Endothelial cell (in vitro differentiated cells): ENCODE data around the gene ZNF579. TPM values are rescaled to one million over a fixed set of nuclear protein-coding genes. Genes with fewer than 3 reads are reported as not detected.
A peak's percentile ranks its signal among the peaks of the same experiment; 100 is the strongest.

Source experiments
- DNase-seq: peaks from one replicate; pipeline ENCODE4 v3.0.0; 2021; ENCODE audit warnings: low spot score
- H3K27ac Mint-ChIP-seq: one replicate; pipeline ENCODE4 v1.8.0; 2021; ENCODE audit warnings: mixed read lengths, inconsistent platforms; ENCODE audit not compliant: unreplicated experiment
- H3K27me3 Mint-ChIP-seq: one replicate; pipeline ENCODE4 v1.8.0; 2021; ENCODE audit warnings: mild to moderate bottlenecking, moderate library complexity, mixed read lengths, inconsistent platforms; ENCODE audit not compliant: unreplicated experiment
- H3K36me3 Mint-ChIP-seq: one replicate; pipeline ENCODE4 v1.8.0; 2021; ENCODE audit warnings: mild to moderate bottlenecking, low read depth, mixed read lengths, inconsistent platforms; ENCODE audit not compliant: unreplicated experiment
- H3K4me1 Mint-ChIP-seq: one replicate; pipeline ENCODE4 v1.8.0; 2021; ENCODE audit warnings: mild to moderate bottlenecking, mixed read lengths, inconsistent platforms; ENCODE audit not compliant: unreplicated experiment
- H3K4me3 Mint-ChIP-seq: one replicate; pipeline ENCODE4 v1.8.0; 2021; ENCODE audit warnings: mild to moderate bottlenecking, mixed read lengths, inconsistent platforms; ENCODE audit not compliant: unreplicated experiment
- H3K9me3 Mint-ChIP-seq: one replicate; pipeline ENCODE4 v1.8.0; 2021; ENCODE audit warnings: mixed read lengths, inconsistent platforms; ENCODE audit not compliant: unreplicated experiment
- CTCF ChIP-seq: fragments of 200-600 bp; sonication (generic); IDR thresholded peaks from one replicate; pipeline ENCODE4 v1.5.0; 2021; ENCODE audit warnings: antibody characterized with exemption; ENCODE audit not compliant: unreplicated experiment
- total RNA-seq: library from RNA; stranded (reverse); fragmentation: NEBNext Ultra II Directional; extraction: Animal tissue kit (Norgen Biotek cat#: 25700); gene quantifications from one replicate; pipeline ENCODE4 v1.2.1, GENCODE V29; 2021; ENCODE audit not compliant: unreplicated experiment

The ZNF579 gene
- total RNA-seq, 1 donor from 2014 or later = 36.4 TPM

GRCh38 chr19:55592391-55593090 is 11.9 kb upstream of the ZNF579 start:
- no peak overlapping the region for H3K27ac Mint-ChIP-seq
- peaks cover 3% of the 10 kb centered on the region for H3K4me1 Mint-ChIP-seq
- no peak for DNase-seq
- H3K27me3 Mint-ChIP-seq = peaks cover 7% of the 10 kb centered on the region
- H3K9me3 Mint-ChIP-seq = no peaks in the 10 kb centered on the region
- H3K36me3 Mint-ChIP-seq = peaks cover 35% of the 10 kb centered on the region
- H3K4me3 Mint-ChIP-seq = no peak overlapping the region
- TF ChIP-seq CTCF = no peak

- no peak for TF ChIP-seq CTCF
- peaks cover 11% of the 10 kb centered on the region for H3K4me1 Mint-ChIP-seq
- peaks cover 28% of the 10 kb centered on the region for H3K36me3 Mint-ChIP-seq
- H3K4me3 Mint-ChIP-seq = peak overlapping the region; percentile 72
- H3K9me3 Mint-ChIP-seq = no peaks in the 10 kb centered on the region
- peaks cover 9% of the 10 kb centered on the region for H3K27me3 Mint-ChIP-seq
- peak overlapping the region; percentile 71 for H3K27ac Mint-ChIP-seq
- no peak for DNase-seq
Observed at GRCh38 chr19:55591555-55591954, 10.9 kb upstream of the ZNF579 start.

GRCh38 chr19:55590617-55591016 is 10.0 kb upstream of the ZNF579 start:
- H3K4me3 Mint-ChIP-seq = no peak overlapping the region
- H3K27me3 Mint-ChIP-seq = peaks cover 11% of the 10 kb centered on the region
- no peak for DNase-seq
- no peak overlapping the region for H3K27ac Mint-ChIP-seq
- H3K36me3 Mint-ChIP-seq = peaks cover 19% of the 10 kb centered on the region
- no peaks in the 10 kb centered on the region for H3K9me3 Mint-ChIP-seq
- peaks cover 11% of the 10 kb centered on the region for H3K4me1 Mint-ChIP-seq
- no peak for TF ChIP-seq CTCF

GRCh38 chr19:55590109-55590508 is 9.5 kb upstream of the ZNF579 start:
- no peak for TF ChIP-seq CTCF
- Mint-ChIP-seq H3K4me1 (peaks cover 16% of the 10 kb centered on the region), H3K4me3 (no peak overlapping the region), H3K9me3 (no peaks in the 10 kb centered on the region), H3K27me3 (peaks cover 15% of the 10 kb centered on the region), H3K27ac (peak overlapping the region; percentile 28), H3K36me3 (peaks cover 18% of the 10 kb centered on the region)
- DNase-seq = no peak

- peaks cover 13% of the 10 kb centered on the region for H3K27me3 Mint-ChIP-seq
- no peaks in the 10 kb centered on the region for H3K9me3 Mint-ChIP-seq
- no peak for TF ChIP-seq CTCF
- H3K4me3 Mint-ChIP-seq = no peak overlapping the region
- DNase-seq = no peak
- peaks cover 16% of the 10 kb centered on the region for H3K4me1 Mint-ChIP-seq
- H3K36me3 Mint-ChIP-seq = peaks cover 13% of the 10 kb centered on the region
- H3K27ac Mint-ChIP-seq = no peak overlapping the region
Observed at GRCh38 chr19:55588738-55589137, 8.1 kb upstream of the ZNF579 start.
